GM18499 (cell line): ENCODE data around the gene LSM12.

ENCODE experiments used
- ATAC-seq: cut with Tn5 transposase; IDR thresholded peaks from one replicate; pipeline ENCODE4 v1.9.1; 2021; ENCODE audit warnings: moderate number of reproducible peaks; ENCODE audit not compliant: insufficient read depth, unreplicated experiment

Gene LSM12

DNA sequence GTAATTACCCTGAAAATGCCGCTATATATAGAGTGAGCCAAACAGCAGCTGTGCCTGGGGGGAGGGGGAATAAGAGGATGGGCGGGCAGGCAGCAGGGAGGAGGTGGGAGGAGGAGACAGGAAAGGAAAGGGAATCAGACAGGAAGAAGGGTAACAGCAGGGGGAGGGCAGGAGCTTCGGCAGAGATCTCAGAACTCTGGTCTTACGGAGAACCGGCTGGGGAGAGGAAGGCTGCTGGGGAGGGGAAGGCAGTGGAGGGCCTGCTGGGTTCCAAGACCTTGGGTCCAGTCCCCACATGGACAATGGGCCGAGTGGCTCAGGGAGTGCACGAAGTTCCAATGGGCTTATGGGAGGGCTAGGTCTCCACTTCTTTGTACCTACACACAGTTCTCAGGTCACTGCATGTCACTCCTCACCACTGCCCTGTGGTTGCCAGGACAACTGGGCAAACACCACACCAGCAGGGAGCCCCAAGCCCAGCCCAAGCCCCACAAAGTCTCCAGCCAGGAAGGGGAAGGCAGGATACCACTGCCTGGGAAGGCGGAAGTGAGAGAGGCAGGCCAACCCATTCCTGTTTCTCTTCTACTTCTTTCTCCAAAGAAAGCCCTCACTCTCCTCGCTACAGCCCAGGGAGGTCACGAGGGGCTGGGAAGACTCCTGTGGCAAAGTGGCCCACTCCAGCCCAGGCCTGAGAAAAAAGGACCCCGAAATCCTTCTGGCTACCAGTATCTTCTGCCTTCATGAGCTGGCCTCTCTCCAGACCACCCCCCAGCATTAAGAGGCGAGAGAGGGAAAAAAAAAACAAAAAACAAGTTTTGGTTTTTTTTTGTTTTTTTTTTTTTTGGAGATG is 29.4 kb upstream of the LSM12 start:
- no peak for ATAC-seq

DNA sequence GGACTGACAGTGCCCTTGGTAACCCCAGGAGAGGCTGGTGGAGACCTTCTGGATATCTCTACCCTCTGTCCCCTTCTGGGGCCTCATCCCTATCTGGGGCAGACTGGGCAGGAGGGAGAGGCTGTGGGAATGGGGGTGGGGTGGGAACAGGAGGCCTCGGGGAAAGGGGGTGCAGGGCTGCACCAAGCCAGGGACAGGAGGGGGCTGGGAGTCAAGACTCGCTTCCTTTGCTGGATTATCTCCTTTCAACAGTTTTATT is 28.8 kb upstream of the LSM12 start:
- ATAC-seq = no peak

DNA sequence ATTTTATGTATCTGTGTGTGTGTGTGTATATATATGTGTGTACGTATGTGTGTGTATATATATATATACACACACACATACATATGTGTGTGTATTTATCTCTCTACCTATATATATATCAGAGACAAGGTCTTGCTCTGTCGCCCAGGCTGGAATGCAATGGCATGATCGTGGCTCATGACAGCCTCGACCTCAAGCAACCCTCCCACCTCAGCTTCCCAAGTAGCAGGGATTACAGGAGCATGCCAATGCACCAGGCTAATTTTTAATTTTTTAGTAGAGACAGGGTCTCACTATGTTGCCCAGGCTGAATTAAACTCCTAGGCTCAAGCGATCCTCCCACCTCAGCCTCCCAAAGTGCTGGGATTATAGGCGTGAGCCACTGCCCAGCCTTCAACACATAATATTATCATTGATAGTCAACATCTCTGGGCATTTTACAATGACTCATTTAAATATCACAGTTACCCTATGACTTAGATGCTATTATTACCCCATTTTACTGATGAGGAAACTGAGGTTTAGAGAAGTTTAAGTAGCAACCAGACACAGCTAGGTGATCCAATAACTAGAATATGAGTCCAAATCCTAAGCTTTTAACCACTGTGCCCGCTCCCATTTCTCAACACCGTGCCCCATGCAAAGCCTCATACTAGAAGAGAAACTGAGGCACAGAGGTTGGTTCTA is 28.4 kb upstream of the LSM12 start:
- no peak for ATAC-seq

DNA sequence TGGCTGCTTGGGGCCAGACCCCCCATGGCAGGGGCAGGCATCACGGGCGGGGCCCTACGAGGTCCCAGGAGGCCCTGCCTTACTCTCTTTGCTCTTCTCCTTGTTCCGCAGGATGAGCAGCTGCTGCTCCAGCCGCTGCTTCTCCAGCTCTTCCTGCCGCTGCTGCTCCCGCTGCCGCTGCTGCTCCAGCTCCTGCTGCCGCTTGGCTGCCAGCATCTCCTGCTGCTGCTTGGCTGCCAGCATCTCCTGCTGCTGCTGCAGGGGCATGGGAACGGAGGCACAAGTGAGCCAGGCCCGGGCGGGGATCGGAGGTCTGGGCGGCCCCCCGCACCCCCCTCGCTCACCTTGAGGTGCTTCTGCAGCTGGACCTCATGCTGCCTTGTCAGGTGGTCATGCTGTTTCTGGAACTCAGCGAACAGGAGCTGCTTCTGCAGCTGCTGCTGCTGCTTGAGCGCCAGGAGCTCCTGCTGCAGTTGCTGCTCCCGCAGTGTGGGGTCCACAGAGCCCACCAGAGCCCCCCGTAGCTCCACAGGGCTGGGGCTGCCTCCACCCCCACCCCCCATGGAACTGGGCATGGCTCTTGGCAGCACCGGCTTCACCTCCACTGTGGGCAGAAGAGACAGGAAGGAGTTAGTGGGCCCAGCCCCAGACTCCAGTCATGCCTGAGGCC is 26.9 kb upstream of the LSM12 start:
- ATAC-seq = no peak

DNA sequence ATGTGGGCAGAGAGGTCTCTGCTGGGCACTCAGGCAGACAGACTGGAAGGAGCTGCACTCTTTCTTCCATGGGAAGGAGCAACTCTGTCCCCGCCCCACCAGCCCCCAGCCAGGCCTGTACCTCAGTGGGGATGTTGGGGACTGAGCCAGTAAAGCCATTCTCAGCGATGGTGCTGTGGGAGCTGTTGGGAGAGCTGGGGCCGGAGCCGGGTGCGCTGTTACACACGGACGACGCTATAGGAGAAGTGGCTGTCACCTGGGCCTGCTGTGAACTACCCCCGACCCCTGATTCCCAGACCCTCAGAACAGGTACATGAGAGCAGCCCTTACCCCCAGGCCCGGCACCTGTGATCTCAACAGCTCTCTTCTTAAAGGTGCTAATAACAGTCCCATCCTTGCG is 25.6 kb upstream of the LSM12 start:
- no peak for ATAC-seq

DNA sequence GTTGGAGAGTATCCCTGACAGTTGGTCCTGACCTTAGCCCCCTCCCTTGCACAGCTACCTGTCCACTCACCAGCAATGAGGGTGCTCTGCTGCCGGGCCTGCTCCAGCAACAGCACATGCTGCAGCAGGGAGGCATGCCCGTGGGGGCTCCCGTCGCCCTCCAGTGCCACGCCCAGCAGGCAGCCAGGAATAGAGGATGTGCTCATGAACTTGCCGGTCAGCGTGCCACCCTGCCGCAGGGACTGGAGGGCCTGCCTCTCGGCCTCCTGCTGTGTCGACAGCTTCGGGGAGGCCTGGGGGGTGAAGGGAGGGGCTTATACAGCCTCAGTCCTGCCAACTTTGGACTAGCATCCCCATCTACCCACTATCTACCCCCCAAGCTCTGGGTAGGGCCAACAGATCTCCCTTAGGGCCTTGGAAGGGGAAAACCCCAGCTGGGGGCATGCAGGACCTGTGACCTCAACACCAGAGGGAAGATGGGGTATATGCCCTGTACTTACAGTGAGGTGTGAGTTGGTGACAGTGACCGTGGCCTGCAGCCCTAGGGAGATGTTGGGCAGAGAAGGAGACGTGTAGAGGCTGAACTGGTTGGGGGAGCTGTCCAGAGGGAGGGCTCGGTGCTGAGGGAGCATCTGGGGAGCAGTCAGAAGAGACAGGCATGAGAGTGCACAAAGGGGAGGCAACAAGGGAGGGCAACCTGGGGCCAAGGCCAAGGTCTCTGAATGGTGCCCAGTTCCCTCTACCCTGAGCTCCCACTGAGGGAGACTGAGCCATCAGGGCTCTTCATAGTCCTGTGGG is 24.9 kb upstream of the LSM12 start:
- ATAC-seq = no peak

DNA sequence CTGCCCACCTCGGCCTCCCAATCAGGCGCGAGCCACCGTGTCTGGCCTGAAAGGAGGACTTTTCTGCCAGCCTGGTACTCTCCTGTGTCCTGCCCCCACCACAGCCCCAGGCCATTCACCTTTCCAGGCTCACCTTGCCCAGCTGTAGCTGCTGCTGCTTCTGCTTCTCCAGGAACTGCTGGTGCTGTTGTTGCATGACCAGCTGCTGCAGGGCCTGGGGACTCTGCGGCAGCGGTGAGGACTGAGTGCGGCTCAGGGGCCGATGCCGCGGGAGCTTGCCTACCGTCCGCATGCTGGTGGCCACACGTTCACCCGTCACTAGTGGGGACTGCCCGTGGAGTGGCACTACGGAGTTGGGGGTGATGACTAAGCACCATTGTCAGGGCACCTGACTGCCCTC is 21.8 kb upstream of the LSM12 start:
- no peak for ATAC-seq

DNA sequence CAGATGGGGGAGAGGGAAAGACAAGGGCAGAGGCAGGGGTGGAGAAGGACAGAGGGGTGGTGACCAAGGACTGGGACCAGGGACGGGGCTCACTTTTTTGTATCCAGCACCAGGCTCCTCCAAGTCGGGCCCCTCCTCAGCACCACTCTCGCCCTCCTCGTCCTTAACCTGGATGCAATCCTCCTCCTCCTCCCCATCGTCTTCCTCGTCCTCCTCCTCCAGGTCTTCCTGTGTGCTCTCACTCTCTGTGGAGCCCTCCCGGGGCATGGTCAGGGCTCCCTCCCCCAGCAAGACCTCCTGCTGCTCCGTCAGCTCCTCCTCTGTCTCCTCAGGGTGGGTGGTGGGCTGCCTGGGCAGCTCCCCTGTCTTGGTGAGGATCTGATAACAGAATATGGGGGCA is 20.8 kb upstream of the LSM12 start:
- no peak for ATAC-seq

DNA sequence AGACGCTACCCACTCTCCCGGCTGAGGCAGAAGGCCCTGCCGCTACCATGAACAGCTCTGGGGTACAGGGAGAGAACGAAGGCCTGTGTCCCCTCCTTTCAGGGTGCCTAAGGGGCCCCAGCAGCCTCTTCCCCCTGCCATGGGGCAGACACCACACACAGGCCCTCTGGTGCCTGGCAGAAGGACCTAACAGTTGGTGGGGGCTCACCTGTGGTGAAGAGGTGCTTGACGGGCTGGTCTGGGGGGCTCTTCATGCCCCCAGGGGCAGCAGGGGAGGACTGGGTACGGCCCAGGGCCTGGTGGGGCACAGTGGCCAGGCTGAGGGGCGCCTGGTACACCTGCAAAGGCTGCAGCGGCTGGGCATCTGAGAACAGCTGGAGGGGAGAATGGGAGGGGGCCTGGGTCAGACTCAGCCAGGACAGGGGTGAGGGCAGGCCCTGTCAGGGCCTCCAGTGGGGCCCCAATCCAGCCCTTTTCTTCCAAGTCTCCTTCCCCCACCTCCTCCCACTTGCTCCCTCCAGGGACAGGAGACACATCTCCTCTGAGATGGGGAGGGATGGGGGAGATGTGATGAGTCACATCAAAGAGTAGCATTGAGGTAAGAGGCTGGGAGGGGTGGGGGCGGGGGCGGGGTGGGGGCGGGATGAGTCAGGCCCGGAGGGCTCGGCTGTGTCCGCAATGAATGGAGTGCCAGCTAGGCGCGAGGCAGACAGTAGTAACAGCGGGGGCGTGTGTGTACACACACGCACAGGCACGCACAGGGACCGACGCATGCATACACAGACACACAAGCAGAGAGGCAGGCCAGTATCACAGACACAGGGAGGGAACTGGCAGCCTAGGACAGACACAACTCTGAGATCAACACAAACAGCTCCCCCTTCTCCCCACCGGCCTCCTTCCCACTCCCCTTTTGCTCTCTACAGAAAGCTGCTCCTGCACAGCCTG is 20.2 kb upstream of the LSM12 start:
- no peak for ATAC-seq

DNA sequence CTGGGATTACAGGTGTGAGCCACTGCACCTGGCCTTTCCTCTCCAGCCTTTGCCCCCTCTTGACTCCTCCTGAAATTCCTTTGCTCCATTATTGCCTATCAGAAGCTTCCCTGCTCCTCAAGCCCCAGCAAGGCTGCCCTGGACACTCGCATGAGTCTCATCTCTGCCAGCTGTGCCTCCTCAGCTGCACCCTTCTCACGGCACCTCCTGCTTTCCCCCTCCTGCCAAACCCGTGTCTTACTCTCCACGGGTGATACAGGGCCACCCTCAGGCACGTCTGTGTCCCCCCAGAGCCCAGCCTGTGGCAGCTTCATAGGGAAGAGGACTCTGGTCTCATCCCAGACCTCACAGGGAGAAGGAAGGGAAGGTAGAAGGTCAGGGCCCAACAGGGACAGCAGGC is 19.4 kb upstream of the LSM12 start:
- no peak for ATAC-seq

DNA sequence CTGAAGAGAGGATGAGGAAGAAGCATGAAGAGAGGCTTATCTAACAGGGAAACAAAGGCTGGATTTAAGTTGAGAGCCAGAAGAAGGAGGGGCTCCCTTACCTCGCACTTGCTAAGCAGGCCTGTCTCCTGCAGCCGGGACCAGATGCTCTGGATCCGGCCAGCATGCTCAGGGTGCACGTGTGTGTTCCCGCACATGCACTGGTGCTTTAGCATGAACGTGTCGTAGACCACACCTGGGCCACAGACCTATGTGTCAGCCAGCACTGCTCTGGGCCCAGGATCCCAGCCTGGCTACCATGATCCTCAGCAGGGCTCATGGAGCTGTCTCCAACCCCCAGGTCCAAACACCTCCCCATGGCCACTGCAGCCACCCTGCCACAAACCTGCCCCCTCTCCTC is 18.4 kb upstream of the LSM12 start:
- ATAC-seq = no peak

DNA sequence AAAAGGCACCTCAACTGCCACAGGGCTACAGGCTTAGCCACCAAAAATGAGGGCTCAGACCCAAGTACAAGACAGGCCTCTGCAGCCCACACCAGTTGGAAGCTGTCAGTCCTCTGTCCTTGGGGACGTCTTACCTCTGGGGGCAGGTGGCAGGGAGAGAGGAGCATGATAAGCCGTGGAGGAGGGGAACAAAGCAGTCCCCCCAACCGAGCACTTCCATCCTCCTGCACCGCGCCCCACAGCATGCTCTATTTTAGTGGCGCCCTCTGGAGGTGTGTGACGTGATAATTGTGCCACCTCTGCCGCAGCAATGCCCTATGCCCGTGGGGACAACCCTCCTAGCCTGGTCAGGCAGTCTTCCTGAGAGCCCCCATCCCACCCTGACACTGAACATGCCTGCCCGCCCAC is 17.7 kb upstream of the LSM12 start:
- no peak for ATAC-seq

DNA sequence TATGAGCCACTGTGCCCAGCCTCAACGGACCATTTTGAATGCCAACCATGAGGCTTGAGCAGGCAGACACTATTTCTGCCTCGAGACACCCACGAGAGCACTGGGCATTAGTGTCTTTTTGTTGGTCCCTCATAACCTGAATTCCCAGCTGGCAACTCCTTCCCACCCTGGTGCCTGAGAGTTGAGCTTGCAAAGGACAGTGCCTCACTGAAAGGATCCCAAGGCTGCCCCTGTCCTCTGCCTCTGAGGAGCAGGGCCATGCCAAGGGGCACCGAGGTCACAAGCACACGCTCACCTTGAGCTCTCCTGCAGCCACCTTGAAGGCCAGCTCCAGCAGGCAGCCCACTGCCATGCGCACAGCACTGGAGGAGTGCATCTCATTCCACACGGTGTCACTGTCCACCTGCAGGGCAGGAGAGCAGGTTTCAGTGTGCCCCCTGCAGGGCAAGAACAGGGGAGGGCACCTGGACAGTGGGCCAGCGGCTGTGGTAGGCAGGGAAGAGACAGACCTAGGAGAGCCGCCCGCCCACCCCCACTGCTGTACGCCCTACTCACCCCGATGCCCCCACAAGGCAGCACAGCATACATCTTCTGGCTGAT is 16.9 kb upstream of the LSM12 start:
- ATAC-seq = no peak

DNA sequence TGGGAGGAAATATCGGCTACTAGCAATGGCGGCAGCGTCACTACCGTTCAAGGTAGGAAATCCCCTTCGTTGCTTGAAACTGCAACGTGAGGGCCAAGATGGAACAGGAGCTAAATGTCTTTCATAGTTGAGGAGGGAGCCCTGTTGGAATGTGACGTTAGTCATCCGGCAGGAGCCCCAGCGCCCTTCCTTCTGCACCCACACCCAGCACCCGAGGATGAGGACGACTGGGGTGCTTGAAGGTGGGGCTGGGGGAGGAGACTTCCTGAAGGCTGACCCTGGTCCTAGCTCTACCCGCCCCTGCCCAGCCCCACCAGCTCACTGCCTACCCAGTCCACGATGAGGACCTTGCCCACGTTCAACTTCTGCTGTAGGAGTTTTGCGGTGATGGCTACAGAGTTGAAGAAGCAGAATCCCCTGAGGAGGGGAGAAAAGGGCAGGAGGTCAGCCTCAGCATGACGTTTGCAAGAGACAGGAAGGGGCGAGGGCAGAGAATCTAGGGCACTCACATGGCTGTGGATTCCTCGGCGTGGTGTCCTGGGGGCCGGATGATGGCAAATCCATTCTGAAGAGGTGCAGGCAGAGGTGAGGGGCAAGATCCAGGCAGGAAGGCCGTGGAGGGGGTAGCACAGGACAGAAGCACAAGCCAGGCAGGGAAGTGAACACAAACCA is 15.9 kb upstream of the LSM12 start:
- ATAC-seq = no peak

DNA sequence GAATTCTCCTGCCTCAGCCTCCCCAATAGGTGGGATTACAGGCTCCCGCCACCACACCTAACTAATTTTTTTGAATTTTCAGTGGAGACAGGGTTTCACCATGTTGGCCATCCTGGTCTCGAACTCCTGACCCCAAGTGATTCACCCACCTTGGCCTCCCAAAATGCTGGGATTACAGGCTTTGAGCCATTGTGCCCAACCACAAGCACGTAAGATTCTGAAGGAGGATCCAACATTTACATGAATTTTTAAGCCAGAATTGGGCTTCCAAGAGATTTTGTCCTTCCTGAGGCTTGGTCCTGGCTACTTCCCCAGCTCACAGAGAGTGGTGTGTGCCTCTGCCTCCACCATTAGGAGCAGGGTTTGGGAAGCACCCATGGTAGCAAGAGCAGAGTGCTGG is 15.2 kb upstream of the LSM12 start:
- ATAC-seq = no peak

DNA sequence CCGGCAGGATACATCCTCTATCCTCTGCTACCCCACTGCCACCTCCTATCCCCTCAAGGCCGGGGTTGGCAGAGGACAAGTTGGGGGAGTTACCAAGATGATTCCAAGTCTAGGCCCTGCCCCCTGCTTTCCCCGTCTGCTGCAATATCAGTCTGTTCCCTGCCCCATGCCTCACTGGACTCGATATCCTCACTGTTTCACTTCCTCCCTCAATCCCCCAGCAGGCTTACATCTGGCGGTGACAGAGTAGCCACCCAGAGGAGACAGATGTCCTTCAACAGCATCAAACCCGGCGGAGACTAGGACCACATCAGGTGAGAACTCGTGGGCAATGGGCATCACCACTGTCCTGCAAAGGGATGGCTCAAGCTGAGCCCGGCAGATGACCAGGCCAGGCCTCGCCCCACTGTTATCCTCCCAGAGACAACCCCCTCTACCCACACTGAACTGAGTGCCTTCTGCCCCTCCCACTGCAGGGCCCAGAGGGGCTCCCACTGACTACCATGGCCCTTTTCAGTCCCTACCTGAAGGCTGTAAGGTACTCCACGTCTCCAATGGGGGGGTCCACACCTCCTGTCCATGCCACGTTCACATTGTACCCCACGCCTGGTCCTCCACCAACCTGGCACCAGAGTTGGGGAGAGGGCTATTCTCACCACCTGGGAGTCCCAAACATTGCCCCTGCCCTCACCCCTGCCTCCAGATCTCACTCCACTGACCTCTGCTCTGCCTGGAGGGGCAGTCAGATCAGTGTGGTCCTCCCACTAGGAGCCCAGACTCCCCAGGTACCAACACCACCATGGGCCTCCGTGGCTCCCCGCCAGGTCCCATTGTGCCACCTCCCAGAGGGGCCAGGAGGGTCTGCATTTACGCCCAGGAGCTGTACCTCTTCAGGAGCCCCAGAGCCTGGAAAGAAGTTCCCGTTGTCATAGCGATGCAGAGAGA is 13.7 kb upstream of the LSM12 start:
- ATAC-seq = no peak

DNA sequence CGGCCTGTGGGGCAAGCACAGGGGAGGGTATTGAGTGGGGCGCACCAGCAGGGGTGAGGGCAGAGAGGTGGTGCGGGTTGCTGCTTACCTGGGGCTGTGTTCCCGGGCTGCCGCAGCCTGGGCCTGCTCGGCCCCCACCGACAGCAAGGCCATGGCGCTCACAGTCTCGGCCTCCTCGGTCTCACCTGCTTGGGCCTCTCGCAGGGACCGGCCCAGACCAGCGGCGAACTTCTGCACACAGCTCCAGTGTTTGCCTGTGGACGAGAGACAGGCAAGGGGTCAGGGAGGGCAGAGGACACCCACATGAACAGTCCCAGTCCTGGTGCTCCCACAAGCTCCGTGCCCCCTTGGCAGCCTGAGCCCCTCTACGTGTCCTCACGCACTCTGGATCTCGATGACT is 11.9 kb upstream of the LSM12 start:
- ATAC-seq = no peak

DNA sequence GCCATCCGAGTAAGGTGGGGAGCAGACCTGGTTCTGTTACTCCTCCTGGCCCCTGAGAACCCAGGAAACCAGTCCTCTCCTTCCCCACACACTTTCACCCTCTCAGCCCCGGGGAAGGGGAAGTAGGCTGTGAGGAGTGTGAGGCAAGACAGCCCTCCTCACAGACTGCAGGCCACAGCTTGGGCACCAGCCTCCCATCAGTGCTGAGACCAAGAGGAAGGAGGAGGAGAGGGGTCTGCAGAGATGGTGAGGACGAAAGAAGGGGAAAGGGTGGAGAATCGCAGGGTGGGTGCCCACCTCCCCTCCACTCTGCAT is 11.1 kb upstream of the LSM12 start:
- ATAC-seq = no peak
